NCI-H1417 treated with DMSO at 0.1 percent for 48 hours (cell line): ENCODE results near the gene FHIT.

Experiments
- DNase-seq: peaks from one replicate; lab custom pipeline; 2025; lab: John Stamatoyannopoulos, UW

Gene FHIT

DNA sequence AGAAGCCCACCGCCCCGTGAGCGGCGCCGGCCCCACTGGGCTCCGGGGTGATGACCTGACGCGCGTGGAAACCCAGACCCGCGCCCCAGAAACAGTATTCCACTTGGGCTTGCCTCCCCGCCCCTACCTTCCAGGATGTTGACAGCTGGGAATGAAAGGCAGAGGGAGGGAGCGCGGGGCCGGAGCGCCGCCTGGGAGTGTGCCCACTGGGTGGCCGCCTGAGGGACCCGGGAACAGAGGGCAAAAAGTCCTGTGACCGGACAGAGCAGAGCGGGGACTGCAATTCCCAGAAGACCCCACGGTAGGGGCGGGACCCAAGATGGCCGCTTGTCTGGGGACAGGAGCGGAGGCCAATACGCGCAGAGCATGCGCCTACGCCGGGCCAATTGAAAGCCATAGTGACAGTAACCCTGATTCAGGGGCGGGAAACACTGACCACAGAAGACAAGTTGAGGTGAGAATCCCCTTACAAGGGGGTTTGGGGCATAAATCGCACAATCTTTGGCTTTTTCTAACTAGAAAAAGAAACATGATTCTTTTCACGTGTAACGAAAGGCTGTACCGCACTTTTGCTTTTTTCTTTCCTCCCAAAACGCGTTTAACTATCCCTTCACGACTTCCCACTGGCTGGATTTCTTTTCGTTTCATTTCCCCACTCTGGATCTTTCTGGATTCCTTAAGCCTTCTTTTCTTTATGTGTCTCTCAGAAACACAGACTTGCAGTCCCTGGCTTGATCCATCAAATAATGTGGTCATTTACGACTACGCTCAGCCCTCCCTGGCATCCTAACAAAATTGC is at the start of gene FHIT:
TSS of gene FHIT (minus strand) at position 279 of the 799 bp plus-strand sequence.
- DNase-seq = no peak

- no peak for DNase-seq
These were observed 49.5 kb upstream of the FHIT start for GRCh38 chr3:61300786-61301185.

- no peak for DNase-seq
These were observed 48.7 kb upstream of the FHIT start for GRCh38 chr3:61300006-61300380.

GRCh38 chr3:61299343-61300005 is 48.2 kb upstream of the FHIT start:
- DNase-seq = no peak

- no peak for DNase-seq
These were observed 46.6 kb upstream of the FHIT start for GRCh38 chr3:61297821-61298220.

- DNase-seq = no peak
These were observed 37.2 kb upstream of the FHIT start for GRCh38 chr3:61288446-61288845.

GRCh38 chr3:61283876-61284275 is 32.6 kb upstream of the FHIT start:
- no peak for DNase-seq

- no peak for DNase-seq
These were observed 27.5 kb upstream of the FHIT start for GRCh38 chr3:61278713-61279112.

GRCh38 chr3:61277411-61277810 is 26.2 kb upstream of the FHIT start:
- DNase-seq = no peak

DNA sequence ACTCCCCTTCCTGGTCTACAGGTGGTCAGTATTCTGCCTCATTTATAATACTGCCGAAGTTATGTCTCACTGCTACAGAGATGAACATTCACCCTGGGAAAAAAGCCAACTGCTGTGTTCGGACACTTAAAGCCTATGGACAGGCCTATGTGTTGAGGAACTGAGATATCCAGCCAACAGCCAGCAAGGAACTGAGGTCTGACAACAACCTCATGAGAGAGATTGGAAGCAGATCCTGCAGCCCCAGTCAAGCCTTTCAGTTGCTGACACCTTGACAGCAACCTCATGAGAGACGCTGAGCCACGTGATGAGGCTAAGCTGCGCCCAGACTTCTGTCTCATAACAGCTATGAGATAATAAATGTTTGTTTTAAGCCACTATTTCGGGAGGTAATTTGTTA is 18.2 kb upstream of the FHIT start:
- no peak for DNase-seq

GRCh38 chr3:61268644-61269043 is 17.4 kb upstream of the FHIT start:
- no peak for DNase-seq

- no peak for DNase-seq
These were observed 13.0 kb upstream of the FHIT start for GRCh38 chr3:61264281-61264680.

DNA sequence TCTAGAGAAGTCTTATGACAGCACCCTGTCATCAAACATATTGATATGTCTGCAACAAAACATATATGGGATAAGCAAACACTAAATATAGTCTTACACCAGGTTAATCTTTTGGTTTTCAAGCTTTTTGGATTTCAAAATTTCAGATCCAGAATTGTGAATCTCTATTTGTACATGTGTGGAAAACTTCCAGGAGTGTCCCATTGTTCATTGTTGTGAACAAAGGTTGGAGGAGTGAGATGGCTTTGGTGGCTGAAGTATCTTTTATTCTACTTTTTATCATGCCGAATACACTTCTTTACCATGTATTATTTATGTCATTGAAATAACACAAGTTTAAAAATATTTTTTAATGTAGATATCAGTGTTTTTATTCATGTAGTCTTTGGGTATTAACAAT is 5.9 kb upstream of the FHIT start:
- no peak for DNase-seq

DNA sequence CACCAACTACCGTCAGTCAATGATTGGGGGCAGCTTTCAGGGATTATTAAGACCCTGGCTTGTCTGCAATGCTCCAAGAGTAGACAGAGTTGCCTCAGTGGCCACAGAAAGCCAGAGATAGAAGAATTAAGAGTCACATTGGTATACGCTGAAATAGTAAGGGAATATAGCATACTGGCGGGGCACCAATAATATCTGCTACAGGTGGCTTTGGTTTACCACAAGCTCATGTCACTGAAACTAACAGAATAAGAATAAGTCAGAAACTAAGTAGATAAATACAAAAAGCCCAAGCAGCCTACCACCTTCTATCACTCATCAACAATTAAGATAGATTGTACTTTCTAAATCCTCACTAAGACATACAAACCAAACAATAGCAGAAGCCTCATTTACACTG is 2.5 kb upstream of the FHIT start:
- no peak for DNase-seq

DNA sequence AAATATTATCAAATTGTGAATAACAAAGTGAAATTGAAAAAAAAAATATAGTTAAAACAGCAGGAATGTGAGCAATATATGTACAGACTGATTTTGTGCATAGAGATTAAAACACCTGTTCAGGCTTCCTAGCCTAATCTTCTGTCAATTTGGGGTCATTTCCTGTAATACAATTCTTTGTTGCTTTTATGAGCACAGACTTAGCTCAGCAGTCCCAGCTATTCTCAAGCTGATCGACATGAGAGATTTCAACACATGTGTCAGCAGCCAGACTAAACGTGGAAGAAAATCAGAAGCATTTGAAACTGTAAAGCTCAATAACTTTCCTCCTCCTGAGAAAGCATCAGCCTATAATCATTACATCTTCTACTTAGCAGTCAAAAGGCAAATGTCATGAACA is 1.6 kb upstream of the FHIT start:
- no peak for DNase-seq

GRCh38 chr3:61250784-61251173 is 473 bp downstream of the FHIT start:
- DNase-seq = no peak

DNA sequence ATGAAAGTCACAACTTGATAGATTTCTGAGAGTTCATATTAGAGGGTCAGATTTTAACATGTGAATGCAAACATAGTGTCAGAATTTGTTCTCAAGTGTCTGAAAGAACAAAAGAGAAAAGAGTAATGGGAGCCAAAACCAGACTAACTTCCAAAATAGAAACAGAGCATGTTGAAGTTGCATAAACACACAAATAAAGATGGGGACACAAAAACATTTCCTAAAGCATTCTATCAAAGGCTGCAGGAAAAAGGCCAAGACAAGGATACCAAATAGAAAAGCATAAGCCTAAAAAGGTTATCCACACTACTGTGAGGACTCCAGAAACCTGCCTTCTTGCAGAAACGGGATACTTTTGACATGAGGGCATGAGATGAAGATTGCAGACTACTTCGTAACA is 2.8 kb downstream of the FHIT start:
- no peak for DNase-seq

- no peak for DNase-seq
These were observed 4.1 kb downstream of the FHIT start for GRCh38 chr3:61247191-61247590.

- DNase-seq = no peak
These were observed 11.4 kb downstream of the FHIT start for GRCh38 chr3:61239871-61240270.

GRCh38 chr3:61237858-61238257 is 13.4 kb downstream of the FHIT start:
- DNase-seq = no peak

GRCh38 chr3:61236556-61236955 is 14.7 kb downstream of the FHIT start:
- DNase-seq = no peak

GRCh38 chr3:61233746-61234145 is 17.5 kb downstream of the FHIT start:
- DNase-seq = no peak

GRCh38 chr3:61231693-61232092 is 19.6 kb downstream of the FHIT start:
- DNase-seq = no peak

- DNase-seq = no peak
These were observed 23.5 kb downstream of the FHIT start for GRCh38 chr3:61227799-61228198.
